GM12864 (cell line): ENCODE results near the gene PNPLA2.
A peak's percentile ranks its signal among the peaks of the same experiment; 100 is the strongest.

Experiments used
- DNase-seq: peaks from one replicate; pipeline ENCODE4 v3.0.0-alpha.2; 2011; ENCODE audit warnings: low read depth
- H3K4me3 ChIP-seq: 2 replicates; pipeline ENCODE4 v1.5.1; 2011; ENCODE audit warnings: mild to moderate bottlenecking, low read depth, low read length, control low read depth
- TF ChIP-seq, protein P1 (sequence below): IDR thresholded peaks from 2 replicates; pipeline ENCODE4 v1.5.1; 2011; ENCODE audit warnings: low read depth, mild to moderate bottlenecking, moderate library complexity, low read length, control low read depth, inconsistent platforms; ENCODE audit errors: missing control alignments

The PNPLA2 gene

DNA sequence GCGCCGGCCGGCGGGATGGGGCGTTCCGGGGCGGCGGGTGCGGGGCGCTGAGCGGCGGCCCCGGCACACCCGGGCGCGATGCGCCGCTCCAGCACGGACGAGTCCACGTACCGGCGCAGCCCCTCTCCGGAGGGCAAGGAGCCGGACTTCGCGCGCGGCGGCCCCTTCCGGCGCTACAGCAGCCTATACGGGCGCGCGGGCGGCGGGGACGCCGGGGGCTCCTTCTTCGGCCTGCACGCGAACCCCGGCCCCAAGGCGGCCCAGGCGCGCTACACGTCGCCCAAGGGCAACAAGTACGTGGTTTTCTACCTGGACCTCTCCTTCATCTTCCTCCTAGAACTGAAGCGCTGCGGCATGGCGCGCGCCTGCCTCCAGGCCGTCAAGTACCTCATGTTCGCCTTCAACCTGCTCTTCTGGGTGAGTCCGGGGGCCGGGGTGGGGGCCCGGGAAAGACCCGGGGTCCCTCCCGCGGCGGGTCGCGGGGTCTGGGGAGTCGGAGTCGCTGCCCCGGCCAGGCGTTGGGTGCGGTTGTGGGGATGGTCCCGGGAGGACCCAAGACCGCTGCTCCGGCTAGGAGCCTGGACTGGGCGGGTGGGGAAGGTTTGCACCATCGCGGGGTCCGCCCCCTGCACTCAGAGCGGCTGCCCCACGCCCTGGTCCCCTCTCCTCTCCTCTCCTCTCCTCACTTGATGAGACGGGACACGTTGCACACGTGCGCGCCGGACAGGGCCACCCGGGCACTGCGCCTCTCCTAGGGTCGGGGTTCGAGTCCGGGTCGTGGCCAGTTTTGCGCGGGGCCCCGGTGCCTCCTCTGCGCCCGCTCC is 31.4 kb downstream of the PNPLA2 start:
- TF ChIP-seq, protein P1, sequence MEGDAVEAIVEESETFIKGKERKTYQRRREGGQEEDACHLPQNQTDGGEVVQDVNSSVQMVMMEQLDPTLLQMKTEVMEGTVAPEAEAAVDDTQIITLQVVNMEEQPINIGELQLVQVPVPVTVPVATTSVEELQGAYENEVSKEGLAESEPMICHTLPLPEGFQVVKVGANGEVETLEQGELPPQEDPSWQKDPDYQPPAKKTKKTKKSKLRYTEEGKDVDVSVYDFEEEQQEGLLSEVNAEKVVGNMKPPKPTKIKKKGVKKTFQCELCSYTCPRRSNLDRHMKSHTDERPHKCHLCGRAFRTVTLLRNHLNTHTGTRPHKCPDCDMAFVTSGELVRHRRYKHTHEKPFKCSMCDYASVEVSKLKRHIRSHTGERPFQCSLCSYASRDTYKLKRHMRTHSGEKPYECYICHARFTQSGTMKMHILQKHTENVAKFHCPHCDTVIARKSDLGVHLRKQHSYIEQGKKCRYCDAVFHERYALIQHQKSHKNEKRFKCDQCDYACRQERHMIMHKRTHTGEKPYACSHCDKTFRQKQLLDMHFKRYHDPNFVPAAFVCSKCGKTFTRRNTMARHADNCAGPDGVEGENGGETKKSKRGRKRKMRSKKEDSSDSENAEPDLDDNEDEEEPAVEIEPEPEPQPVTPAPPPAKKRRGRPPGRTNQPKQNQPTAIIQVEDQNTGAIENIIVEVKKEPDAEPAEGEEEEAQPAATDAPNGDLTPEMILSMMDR = no peak
- no peak overlapping the region for H3K4me3 ChIP-seq
- no peak for DNase-seq

DNA sequence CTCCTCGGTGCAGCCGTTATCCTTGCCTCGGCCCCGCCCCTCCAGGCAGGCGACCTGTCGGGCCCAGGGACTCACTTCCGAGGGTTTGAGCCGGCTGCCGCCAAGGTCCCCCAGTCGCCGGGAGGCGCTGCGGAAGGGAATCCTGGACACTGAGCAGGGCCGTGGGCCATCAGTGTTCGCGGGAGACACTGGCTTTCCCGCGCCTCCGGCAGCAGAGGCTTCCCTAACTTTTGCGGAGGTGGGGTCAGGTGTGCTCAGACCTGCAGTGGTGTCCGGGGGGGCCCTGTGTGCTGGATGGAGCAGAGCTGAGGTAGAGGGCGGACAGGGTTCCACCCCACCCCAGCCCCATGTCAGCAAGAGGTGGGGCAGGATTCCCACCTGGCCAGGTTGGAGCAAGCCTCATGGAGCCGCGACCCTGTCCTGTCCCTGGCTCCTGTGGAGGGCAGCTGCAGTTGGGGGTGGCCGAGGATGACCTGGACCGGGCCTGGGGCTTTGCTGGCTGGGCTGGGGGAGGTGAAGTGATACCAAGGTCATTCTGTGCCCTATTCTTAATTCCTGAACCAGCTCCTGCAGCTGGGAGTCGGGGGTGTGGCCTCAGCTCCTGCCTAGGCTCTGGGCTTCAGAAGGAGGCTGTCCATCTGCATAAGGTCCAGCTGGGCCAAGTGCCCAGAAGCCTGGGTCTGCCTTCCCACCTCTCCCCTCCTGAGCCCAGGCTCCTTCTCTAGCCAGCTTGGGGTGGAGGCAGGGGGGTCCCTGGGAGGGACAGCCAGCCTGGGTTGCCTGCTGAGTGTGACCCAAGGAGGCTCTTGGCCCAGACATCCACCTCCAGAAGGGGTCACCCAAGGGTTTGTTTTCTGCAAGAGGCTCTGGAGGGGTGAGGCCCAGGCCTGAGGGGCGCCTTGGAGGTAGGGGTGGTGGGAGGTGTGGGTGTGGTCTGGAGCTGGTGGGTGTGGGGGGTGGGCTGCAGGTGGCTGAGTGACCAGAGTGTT is 32.4 kb downstream of the PNPLA2 start:
- TF ChIP-seq, protein P1 = peak; percentile 34
- no peak for DNase-seq

DNA sequence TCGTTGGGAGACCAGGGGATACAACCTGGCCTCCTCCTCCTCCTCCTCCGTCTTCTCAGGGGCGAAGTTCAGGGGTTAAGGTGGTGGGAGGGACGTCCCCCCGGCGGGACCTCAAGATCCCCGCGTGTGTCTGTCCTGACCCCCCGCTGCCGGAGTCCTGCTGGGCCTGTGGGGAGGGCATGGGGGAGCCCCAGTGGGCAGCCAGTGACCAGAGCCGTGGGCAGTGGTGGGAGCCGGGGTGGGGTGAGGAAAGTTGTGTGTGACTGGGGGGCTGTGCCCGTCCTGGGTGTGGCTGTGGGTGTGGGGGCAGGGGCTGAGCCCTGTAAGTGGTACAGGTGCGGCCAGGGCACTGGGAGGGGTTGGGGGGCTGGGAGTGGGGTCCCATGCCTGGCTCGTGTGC is 34.0 kb downstream of the PNPLA2 start:
- no peak overlapping the region for H3K4me3 ChIP-seq
- TF ChIP-seq, protein P1 = no peak
- no peak for DNase-seq

More for the DNA sequence above, 32.4 kb downstream of the PNPLA2 start:
- no peak overlapping the region for H3K4me3 ChIP-seq

DNA sequence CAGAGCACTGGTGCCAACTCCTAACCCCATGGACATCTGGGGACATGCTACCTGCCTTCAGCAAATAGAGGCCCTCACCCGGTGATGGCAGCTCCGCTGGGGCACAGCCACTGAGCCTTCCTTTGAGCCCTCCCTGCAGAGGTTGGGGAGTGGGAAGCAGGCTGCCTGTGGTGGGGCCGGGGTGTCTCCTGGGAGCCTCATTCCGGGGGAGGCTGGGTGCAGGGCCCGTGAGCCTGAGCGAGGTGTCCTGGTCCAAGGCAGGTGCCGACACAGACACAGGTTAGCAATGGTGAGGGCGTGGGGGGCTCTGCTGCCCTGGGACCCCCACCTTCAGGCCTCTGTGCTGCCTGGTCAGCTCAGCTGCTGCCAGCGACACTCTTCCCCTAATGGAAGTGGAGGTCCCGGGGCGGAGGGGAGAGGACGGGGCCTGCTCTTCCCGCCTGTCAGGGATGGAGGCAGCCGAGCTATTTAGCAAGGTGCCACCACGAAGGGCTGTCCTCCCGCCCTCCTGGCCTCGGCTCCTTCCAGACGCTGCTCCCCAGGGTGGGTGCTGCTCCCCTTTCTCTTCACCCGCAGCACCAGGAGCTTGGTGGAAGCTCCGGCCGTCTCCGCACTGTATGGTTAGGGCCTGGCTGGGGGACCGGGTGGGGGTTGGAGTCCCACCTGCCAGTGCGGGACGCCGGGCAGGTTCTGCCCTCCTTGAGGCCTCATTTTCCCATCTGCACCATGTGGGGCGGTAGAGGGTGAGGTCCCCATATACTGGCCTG is 35.2 kb downstream of the PNPLA2 start:
- no peak for DNase-seq
- H3K4me3 ChIP-seq = no peak overlapping the region
- TF ChIP-seq, protein P1 = no peak

DNA sequence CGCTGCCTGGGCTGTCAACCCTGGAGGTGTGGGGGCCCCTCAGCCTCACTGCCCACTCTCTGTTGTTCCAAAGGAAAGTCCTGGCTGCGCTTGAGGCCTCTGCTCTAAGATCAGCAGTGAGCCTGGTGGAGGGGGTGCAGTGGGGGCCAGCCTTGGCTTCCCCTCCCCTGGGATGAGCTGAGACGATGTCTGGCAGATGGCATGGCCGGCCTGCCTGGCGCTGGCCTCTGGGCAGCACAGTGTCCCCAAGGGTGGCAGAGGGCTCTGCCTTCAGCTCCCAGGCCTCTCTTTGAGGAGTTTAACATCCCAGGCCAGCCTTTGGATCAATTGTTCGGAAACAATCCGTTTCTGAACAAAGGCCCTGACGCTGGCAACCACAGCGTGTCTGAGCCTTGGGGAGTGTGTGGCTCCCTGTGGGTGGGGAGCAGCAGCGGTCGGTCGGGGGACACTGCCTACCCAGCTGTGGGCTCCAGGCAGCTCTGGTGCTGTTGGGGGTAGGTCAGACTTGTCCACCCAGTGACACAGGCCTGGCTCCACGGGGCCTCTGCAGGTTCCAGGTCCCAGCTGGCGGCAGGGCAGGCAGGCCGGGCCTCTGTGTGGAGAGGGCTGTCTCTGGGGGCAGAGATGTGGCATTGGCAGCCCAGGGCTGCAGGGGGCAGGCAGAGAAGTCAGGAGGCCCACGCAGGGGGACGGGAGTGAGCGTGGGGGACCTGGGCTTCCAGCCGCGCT is 36.1 kb downstream of the PNPLA2 start:
- TF ChIP-seq, protein P1 = no peak
- H3K4me3 ChIP-seq = no peak overlapping the region
- no peak for DNase-seq

DNA sequence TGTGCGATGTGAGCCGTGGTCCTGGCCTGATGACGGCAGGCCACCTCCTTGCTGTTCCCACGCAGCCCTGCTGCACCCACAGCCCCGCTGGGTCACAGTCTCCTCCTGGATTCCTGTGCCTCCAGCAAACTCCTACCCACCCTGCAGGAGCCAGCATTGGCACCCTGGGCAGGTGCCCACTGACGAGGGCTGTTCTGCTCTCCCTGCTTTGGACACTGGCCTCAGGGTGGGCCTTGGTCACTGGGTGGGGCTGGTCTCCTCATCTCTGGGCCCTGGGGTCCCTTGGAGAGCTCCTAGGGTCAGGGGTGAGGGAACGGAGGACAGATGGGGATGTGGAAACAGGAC is 36.6 kb downstream of the PNPLA2 start:
- no peak for DNase-seq
- TF ChIP-seq, protein P1 = no peak

More for the DNA sequence above, 36.6 kb downstream of the PNPLA2 start:
- H3K4me3 ChIP-seq = no peak overlapping the region
